ENCODE results near the gene AMBP. TPM values are rescaled to one million over a fixed set of nuclear protein-coding genes. Genes with fewer than 3 reads are reported as not detected.

Gene AMBP
- total RNA-seq, 2 experiments from 2014 or later, result not detected

GRCh38 chr9:114030364-114030763 lies 47.7 kb downstream of the AMBP start:
- no peak overlapping the region for H3K4me3 Mint-ChIP-seq
- H3K36me3 ChIP-seq (ENCODE audit: insufficient read depth, low read length), result no peaks in the 10 kb centered on the region
- peaks cover 0 to 9% of the 10 kb centered on the region in 2 experiments for H3K9me3 ChIP-seq (ENCODE audit: control insufficient read depth in 1 of 2, insufficient read depth in 1 of 2, low read length in 2 of 2)
- no peak for TF ChIP-seq CTCF (IDR thresholded peaks at IDR 0.05)
- no peak overlapping the region for H3K27ac ChIP-seq (ENCODE audit: low read depth in 1 of 2, low read length in 2 of 2)
- ChIA-PET POLR2A (no interaction called here), CTCF (no interaction called here)
- ATAC-seq (ENCODE audit: poor library complexity), result no peak
- H3K4me1 ChIP-seq (ENCODE audit: insufficient read depth, low read length), result no peaks in the 10 kb centered on the region
- no peaks in the 10 kb centered on the region for H3K36me3 Mint-ChIP-seq (ENCODE audit: low read depth)
- H3K4me3 ChIP-seq (ENCODE audit: low read length), result no peak overlapping the region
- DNase-seq, result no peak
- intact Hi-C loops (cut with DNase I, micrococcal nuclease), result no loop called here
- no peaks in the 10 kb centered on the region for H3K27me3 ChIP-seq (ENCODE audit: control insufficient read depth in 1 of 2, insufficient read depth in 2 of 2, low read length in 2 of 2)
- H3K4me1 Mint-ChIP-seq (ENCODE audit: low read depth), result no peaks in the 10 kb centered on the region
- H3K9me3 Mint-ChIP-seq, result no peaks in the 10 kb centered on the region
- no peak overlapping the region for H3K27ac Mint-ChIP-seq
- no peaks in the 10 kb centered on the region for H3K27me3 Mint-ChIP-seq

- POLR2A ChIA-PET, result no interaction called here
- H3K4me3 Mint-ChIP-seq, result no peak overlapping the region
- ATAC-seq (ENCODE audit: poor library complexity), result no peak
- Histone ChIP-seq H3K27ac (ENCODE audit: low read depth in 1 of 2, low read length in 2 of 2) (no peak overlapping the region), H3K4me3 (ENCODE audit: low read length) (no peak overlapping the region), H3K9me3 (ENCODE audit: control insufficient read depth in 1 of 2, insufficient read depth in 1 of 2, low read length in 2 of 2) (peaks cover 5 to 9% of the 10 kb centered on the region in 2 experiments), H3K27me3 (ENCODE audit: control insufficient read depth in 1 of 2, insufficient read depth in 2 of 2, low read length in 2 of 2) (no peaks in the 10 kb centered on the region), H3K4me1 (ENCODE audit: insufficient read depth, low read length) (no peaks in the 10 kb centered on the region), H3K36me3 (ENCODE audit: insufficient read depth, low read length) (no peaks in the 10 kb centered on the region)
- no peaks in the 10 kb centered on the region for H3K9me3 Mint-ChIP-seq
- H3K27me3 Mint-ChIP-seq, result no peaks in the 10 kb centered on the region
- no peaks in the 10 kb centered on the region for H3K4me1 Mint-ChIP-seq (ENCODE audit: low read depth)
- no peak for TF ChIP-seq CTCF (IDR thresholded peaks at IDR 0.05)
- intact Hi-C loops (cut with DNase I, micrococcal nuclease), result no loop called here
- CTCF ChIA-PET, result no interaction called here
- H3K27ac Mint-ChIP-seq, result no peak overlapping the region
- H3K36me3 Mint-ChIP-seq (ENCODE audit: low read depth), result peaks cover 7% of the 10 kb centered on the region
- peak in 1 of 14 experiments; percentile 1 for DNase-seq
Observed at GRCh38 chr9:114029311-114030170, 48.6 kb downstream of the AMBP start.

GRCh38 chr9:114028646-114029045 lies 49.5 kb downstream of the AMBP start:
- Mint-ChIP-seq H3K36me3 (ENCODE audit: low read depth) (peaks cover 14% of the 10 kb centered on the region), H3K27ac (no peak overlapping the region), H3K4me3 (no peak overlapping the region), H3K4me1 (ENCODE audit: low read depth) (no peaks in the 10 kb centered on the region), H3K9me3 (peaks cover 2% of the 10 kb centered on the region), H3K27me3 (no peaks in the 10 kb centered on the region)
- Histone ChIP-seq H3K27me3 (ENCODE audit: control insufficient read depth in 1 of 2, insufficient read depth in 2 of 2, low read length in 2 of 2) (no peaks in the 10 kb centered on the region), H3K4me1 (ENCODE audit: insufficient read depth, low read length) (no peaks in the 10 kb centered on the region), H3K4me3 (ENCODE audit: low read length) (no peak overlapping the region), H3K9me3 (ENCODE audit: control insufficient read depth in 1 of 2, insufficient read depth in 1 of 2, low read length in 2 of 2) (peaks cover 9 to 13% of the 10 kb centered on the region in 2 experiments), H3K36me3 (ENCODE audit: insufficient read depth, low read length) (no peaks in the 10 kb centered on the region), H3K27ac (ENCODE audit: low read depth in 1 of 2, low read length in 2 of 2) (no peak overlapping the region)
- ChIA-PET POLR2A (no interaction called here), CTCF (no interaction called here)
- no peak for ATAC-seq (ENCODE audit: poor library complexity)
- no peak for TF ChIP-seq CTCF (IDR thresholded peaks at IDR 0.05)
- peak in 1 of 14 experiments; percentile 1 for DNase-seq
- intact Hi-C loops (cut with DNase I, micrococcal nuclease), result no loop called here
